HCT116 (cell line): ENCODE data around the gene AFAP1L2. TPM values are rescaled to one million over a fixed set of nuclear protein-coding genes. Genes with fewer than 3 reads are reported as not detected.

Experiments used
- ATAC-seq: fragments of 200-7000 bp; cut with Tn5 transposase; 2 replicates; pipeline ENCODE4 v1.9.1; 2020; ENCODE audit warnings: mild to moderate bottlenecking, moderate library complexity
- BruUV-seq: library from RNA; stranded (reverse); fragments of 400-500 nt; replicated peaks from 2 replicates; lab custom pipeline; 2021; lab: Mats Ljungman, UMichigan
- CTCF ChIA-PET: fragments of 300-600 bp; sonication (Branson Sonifier 250); formaldehyde crosslinking; loops from one replicate; lab custom pipeline; 2021; ENCODE audit warnings: antibody characterized with exemption; lab: Charles Lee
- POLR2A ChIA-PET: fragments of 300-600, 350-600 bp; sonication (Branson Sonifier 250); formaldehyde crosslinking; loops from one replicate; lab custom pipeline; 2021; ENCODE audit warnings: antibody characterized with exemption; lab: Charles Lee
- RAD21 ChIA-PET, 2 experiments: fragments of 300-600 bp; sonication (Branson Sonifier 250); formaldehyde crosslinking; loops; one replicate each; lab custom pipeline; 2023; ENCODE audit warnings: low total read pairs in 2 of 2; ENCODE audit not compliant: uncharacterized antibody in 2 of 2, unreplicated experiment in 2 of 2, low non-redundant PET in 1 of 2; lab: Charles Lee
- DNase-seq: peaks from one replicate; pipeline ENCODE4 v3.0.0-alpha.2; 2010; ENCODE audit warnings: low read depth, low spot score
- H2AFZ ChIP-seq: fragments of 200-600 bp; shearing (Covaris generic), sonication (generic); 2 replicates; pipeline ENCODE4 v1.6.1; 2017; ENCODE audit warnings: low read depth, mixed run types, mixed read lengths, antibody characterized with exemption, low read length; ENCODE audit not compliant: poor library complexity, severe bottlenecking
- H3K27ac ChIP-seq: 2 replicates; pipeline ENCODE4 v1.5.1; 2012; ENCODE audit warnings: low read depth, low read length
- H3K27me3 ChIP-seq: fragments of 200-600 bp; sonication (generic); 2 replicates; pipeline ENCODE4 v1.6.1; 2016; ENCODE audit warnings: mixed run types, low read length, mixed read lengths; ENCODE audit not compliant: insufficient read depth
- H3K36me3 ChIP-seq, 2 experiments: fragments of 200-500 bp in 1 of 2; fragments of 200-600 bp in 1 of 2; sonication (Bioruptor generic) in 1 of 2; sonication (generic) in 1 of 2; 2 replicates each; pipeline versions ENCODE4 v1.5.1 to v1.6.1; 2014 to 2016; ENCODE audit warnings: low read length in 2 of 2, inconsistent platforms in 1 of 2, mixed read lengths in 1 of 2, mixed run types in 1 of 2; ENCODE audit not compliant: insufficient read depth in 2 of 2, control insufficient read depth in 1 of 2
- H3K4me1 ChIP-seq, 2 experiments: fragments of 200-600 bp in 1 of 2; sonication (generic) in 1 of 2; 2 replicates each; pipeline versions ENCODE4 v1.5.1 to v1.6.1; 2012 to 2017; ENCODE audit warnings: low read length in 2 of 2, inconsistent platforms in 1 of 2, mild to moderate bottlenecking in 1 of 2, mixed read lengths in 1 of 2, mixed run types in 1 of 2, moderate library complexity in 1 of 2; ENCODE audit not compliant: insufficient read depth in 2 of 2, control insufficient read depth in 1 of 2
- H3K4me2 ChIP-seq: fragments of 200-600 bp; sonication (generic); 2 replicates; pipeline ENCODE4 v1.6.1; 2017; ENCODE audit warnings: mixed run types, low read length, mixed read lengths
- H3K4me3 ChIP-seq, 2 experiments: fragments of 200-600 bp in 1 of 2; sonication (generic) in 1 of 2; replicated peaks in 1 of 2; 2 replicates each; pipeline ENCODE4 v1.5.1; 2011 to 2016; ENCODE audit warnings: low read length in 2 of 2, control low read depth in 1 of 2, low read depth in 1 of 2, mild to moderate bottlenecking in 1 of 2, mixed read lengths in 1 of 2, mixed run types in 1 of 2
- H3K79me2 ChIP-seq: fragments of 200-600 bp; sonication (generic); 2 replicates; pipeline ENCODE4 v1.6.1; 2017; ENCODE audit warnings: mild to moderate bottlenecking, mixed run types, low read length, moderate library complexity, mixed read lengths; ENCODE audit not compliant: insufficient read depth
- H3K9ac ChIP-seq: fragments of 200-600 bp; sonication (generic); 2 replicates; pipeline ENCODE4 v1.6.1; 2016; ENCODE audit warnings: low read length, mixed read lengths
- H3K9me2 ChIP-seq: fragments of 200-600 bp; sonication (generic), shearing (Covaris generic); 2 replicates; pipeline ENCODE4 v1.6.1; 2017; ENCODE audit warnings: mixed run types, mild to moderate bottlenecking, moderate library complexity; ENCODE audit not compliant: insufficient read depth
- H3K9me3 ChIP-seq, 2 experiments: fragments of 200-500 bp in 1 of 2; fragments of 200-600 bp in 1 of 2; sonication (Bioruptor generic) in 1 of 2; sonication (generic) in 1 of 2; 2 replicates each; pipeline ENCODE4 v1.6.1; 2014 to 2017; ENCODE audit warnings: low read length in 2 of 2, mixed read lengths in 2 of 2, inconsistent platforms in 1 of 2, low read depth in 1 of 2, mild to moderate bottlenecking in 1 of 2, mixed run types in 1 of 2, moderate library complexity in 1 of 2; ENCODE audit not compliant: control insufficient read depth in 1 of 2, insufficient read depth in 1 of 2
- H4K20me1 ChIP-seq: fragments of 200-600 bp; sonication (generic), shearing (Covaris generic); 2 replicates; pipeline ENCODE4 v1.6.1; 2017; ENCODE audit warnings: mixed run types, mild to moderate bottlenecking, moderate library complexity; ENCODE audit not compliant: insufficient read depth
- ATF3 ChIP-seq: IDR thresholded peaks from 2 replicates; pipeline ENCODE4 v1.6.1; 2012
- CBX3 ChIP-seq: IDR thresholded peaks from 2 replicates; pipeline ENCODE4 v1.6.1; 2012; ENCODE audit warnings: low read depth
- EGR1 ChIP-seq: IDR thresholded peaks from 2 replicates; pipeline ENCODE4 v1.6.1; 2012; ENCODE audit warnings: low read depth
- EZH2phosphoT487 ChIP-seq: fragments of 200-600 bp; IDR thresholded peaks from 2 replicates; pipeline ENCODE4 v1.6.1; 2018; ENCODE audit warnings: antibody characterized with exemption, borderline replicate concordance
- FOSL1 ChIP-seq: IDR thresholded peaks from 2 replicates; pipeline ENCODE4 v1.6.1; 2012; ENCODE audit warnings: low read depth
- POLR2AphosphoS5 ChIP-seq: IDR thresholded peaks from 2 replicates; pipeline ENCODE4 v1.6.1; 2011; ENCODE audit warnings: mild to moderate bottlenecking, low read depth, low read length, moderate library complexity
- SIN3A ChIP-seq: IDR thresholded peaks from 2 replicates; pipeline ENCODE4 v1.6.1; 2012; ENCODE audit warnings: low read depth
- SP1 ChIP-seq: IDR thresholded peaks from 2 replicates; pipeline ENCODE4 v1.6.1; 2012; ENCODE audit warnings: low read depth
- ZNF274 ChIP-seq: fragments of 200-500 bp; sonication (Bioruptor generic); IDR thresholded peaks from 2 replicates; pipeline ENCODE4 v1.6.1; 2014; ENCODE audit warnings: mild to moderate bottlenecking, low read depth, low read length, inconsistent platforms
- intact Hi-C: fragments of 100-400 bp; cut with micrococcal nuclease; formaldehyde crosslinking; loops from 2 replicates; pipeline ENCODE4 v1.10.0; 2022
- total RNA-seq: library from RNA; stranded (reverse); gene quantifications from one replicate; pipeline ENCODE4 v1.2.1, GENCODE V29; 2021; ENCODE audit not compliant: unreplicated experiment
- TF ChIP-seq, protein P1 (sequence below): IDR thresholded peaks from 2 replicates; pipeline ENCODE4 v1.6.1; 2011; ENCODE audit warnings: mild to moderate bottlenecking, low read length, moderate library complexity; ENCODE audit not compliant: insufficient replicate concordance; ENCODE audit errors: extremely low read depth

The AFAP1L2 gene
- total RNA-seq, 1 experiment from 2014 or later = 0.93 TPM

- no TSS peak for BruUV-seq
- no peak overlapping the region for H2AFZ ChIP-seq
- ATAC-seq = no peak
- H3K9ac ChIP-seq = no peak overlapping the region
- H3K27me3 ChIP-seq = peaks cover 33% of the 10 kb centered on the region
- H3K9me3 ChIP-seq = no peaks in the 10 kb centered on the region
- TF ChIP-seq ZNF274 (no peak), EZH2phosphoT487 (no peak), FOSL1 (no peak), SP1 (no peak), EGR1 (no peak), SIN3A (no peak), CBX3 (no peak), POLR2AphosphoS5 (no peak), ATF3 (no peak)
- TF ChIP-seq, protein P1, sequence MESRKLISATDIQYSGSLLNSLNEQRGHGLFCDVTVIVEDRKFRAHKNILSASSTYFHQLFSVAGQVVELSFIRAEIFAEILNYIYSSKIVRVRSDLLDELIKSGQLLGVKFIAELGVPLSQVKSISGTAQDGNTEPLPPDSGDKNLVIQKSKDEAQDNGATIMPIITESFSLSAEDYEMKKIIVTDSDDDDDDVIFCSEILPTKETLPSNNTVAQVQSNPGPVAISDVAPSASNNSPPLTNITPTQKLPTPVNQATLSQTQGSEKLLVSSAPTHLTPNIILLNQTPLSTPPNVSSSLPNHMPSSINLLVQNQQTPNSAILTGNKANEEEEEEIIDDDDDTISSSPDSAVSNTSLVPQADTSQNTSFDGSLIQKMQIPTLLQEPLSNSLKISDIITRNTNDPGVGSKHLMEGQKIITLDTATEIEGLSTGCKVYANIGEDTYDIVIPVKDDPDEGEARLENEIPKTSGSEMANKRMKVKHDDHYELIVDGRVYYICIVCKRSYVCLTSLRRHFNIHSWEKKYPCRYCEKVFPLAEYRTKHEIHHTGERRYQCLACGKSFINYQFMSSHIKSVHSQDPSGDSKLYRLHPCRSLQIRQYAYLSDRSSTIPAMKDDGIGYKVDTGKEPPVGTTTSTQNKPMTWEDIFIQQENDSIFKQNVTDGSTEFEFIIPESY = no peak
- no peak overlapping the region for H3K4me2 ChIP-seq
- RAD21 ChIA-PET = no interaction called here
- peaks cover 0 to 9% of the 10 kb centered on the region in 2 experiments; a peak in 1 of 4 replicates for H3K4me1 ChIP-seq
- intact Hi-C loops = no loop called here
- DNase-seq = no peak
- H3K9me2 ChIP-seq = no peaks in the 10 kb centered on the region
- CTCF ChIA-PET = interaction anchor here (1.2 kb wide), 1 partner anchor 50 kb away, joined by 3 read pairs; no protein-coding TSS in a partner anchor
- no peak overlapping the region for H3K27ac ChIP-seq
- H3K4me3 ChIP-seq = no peak overlapping the region
- POLR2A ChIA-PET = interaction anchor here (0.6 kb wide), 1 partner anchor 1439 kb away, joined by 3 read pairs; no protein-coding TSS in a partner anchor
- H4K20me1 ChIP-seq = no peaks in the 10 kb centered on the region
- no peaks in the 10 kb centered on the region for H3K79me2 ChIP-seq
- no peaks in the 10 kb centered on the region for H3K36me3 ChIP-seq
These were observed 47.4 kb downstream of the AFAP1L2 start for GRCh38 chr10:114356751-114357514.
